Kidney (tissue), 14 donors: Measurements from ENCODE around the gene CFAP92. TPM values are rescaled to one million over a fixed set of nuclear protein-coding genes. Genes with fewer than 3 reads are reported as not detected.

Source experiments
- DNase-seq, 5 donors: peaks; one replicate each; pipeline ENCODE4 v3.0.0-alpha.2; 2013 to 2020
- FAIRE-seq: peaks from 2 replicates; lab custom pipeline; 2012; peaks lifted over from hg19 to GRCh38; lab: Jason Lieb, UNC
- H3K27ac ChIP-seq, 2 donors: one replicate each; pipeline ENCODE4 v1.7.0; 2013; ENCODE audit warnings: low read depth in 2 of 2, low read length in 2 of 2, inconsistent platforms in 1 of 2
- H3K27me3 ChIP-seq: one replicate; pipeline ENCODE4 v1.7.1; 2013; ENCODE audit warnings: low read length, inconsistent platforms; ENCODE audit not compliant: control insufficient read depth, insufficient read depth
- H3K36me3 ChIP-seq, 3 donors: one replicate each; pipeline versions ENCODE4 v1.7.0 to v1.7.1; 2013; ENCODE audit warnings: low read length in 3 of 3, control low read depth in 1 of 3, inconsistent platforms in 1 of 3; ENCODE audit not compliant: insufficient read depth in 3 of 3, control insufficient read depth in 2 of 3
- H3K4me1 ChIP-seq, 3 donors: one replicate each; pipeline versions ENCODE4 v1.7.0 to v1.7.1; 2013; ENCODE audit warnings: low read length in 3 of 3, inconsistent platforms in 1 of 3, low read depth in 1 of 3; ENCODE audit not compliant: control insufficient read depth in 2 of 3, insufficient read depth in 2 of 3
- H3K4me3 ChIP-seq, 3 donors: one replicate each; pipeline versions ENCODE4 v1.7.0 to v1.8.1; 2013; ENCODE audit warnings: low read length in 3 of 3, control low read depth in 1 of 3, inconsistent platforms in 1 of 3
- H3K9ac ChIP-seq, 3 donors: one replicate each; pipeline versions ENCODE4 v1.7.0 to v1.7.1; 2013; ENCODE audit warnings: low read length in 3 of 3, control low read depth in 1 of 3, inconsistent platforms in 1 of 3
- H3K9me3 ChIP-seq, 3 donors: one replicate each; pipeline versions ENCODE4 v1.7.0 to v1.7.1; 2013; ENCODE audit warnings: low read length in 3 of 3, control low read depth in 1 of 3, inconsistent platforms in 1 of 3; ENCODE audit not compliant: control insufficient read depth in 2 of 3, insufficient read depth in 1 of 3
- CTCF ChIP-seq: IDR thresholded peaks from 3 replicates; pipeline ENCODE4 v1.5.1; 2012; ENCODE audit warnings: mild to moderate bottlenecking, moderate library complexity, borderline replicate concordance; ENCODE audit not compliant: insufficient read depth; ENCODE audit errors: extremely low read depth
- intact Hi-C: fragments of 100-400 bp; cut with DNase I; formaldehyde crosslinking; loops from one replicate; pipeline ENCODE4 v1.11.1; 2022
- polyA plus RNA-seq: library from polyadenylated mRNA; stranded (reverse); fragments of 350-450 nt; fragmentation: Illumina TruSeq; extraction: RNeasy Lipid Tissue Mini Kit (QIAGEN cat#74804); gene quantifications from one replicate; pipeline ENCODE4 v1.2.3, GENCODE V29; 2014; ENCODE audit warnings: low read depth, low replicate concordance; ENCODE audit not compliant: insufficient read depth
- total RNA-seq: library from RNA; stranded (reverse); fragmentation: NEBNext Ultra II Directional; extraction: Animal tissue kit (Norgen Biotek cat#: 25700); gene quantifications from one replicate; pipeline ENCODE4 v1.2.1, GENCODE V29; 2021
- donor health status: control.
- donor health status: control.
- donor health status: control.
- donor health status: control.
- donor health status: control.
- donor health status: DM: yes; HTN: yes; CAD: no.
- donor health status: Normal renal cell carcinoma (clear cell type).

The CFAP92 gene
- total and polyA plus RNA-seq, 2 donors from 2014 or later, result 0.56 to 0.60 TPM

- no peak for TF ChIP-seq CTCF
- no peak overlapping the region for H3K4me3 ChIP-seq
- no peaks in the 10 kb centered on the region for H3K9me3 ChIP-seq
- DNase-seq, result no peak
- no peak overlapping the region for H3K27ac ChIP-seq
- H3K4me1 ChIP-seq, result peaks cover 0 to 4% (median 0%) of the 10 kb centered on the region in 3 donors
- no peak overlapping the region for H3K9ac ChIP-seq
- no peaks in the 10 kb centered on the region for H3K27me3 ChIP-seq
- FAIRE-seq, result no peak
- no peaks in the 10 kb centered on the region for H3K36me3 ChIP-seq
- intact Hi-C loops, result no loop called here
Observed at GRCh38 chr3:128933213-128933921, 60.5 kb downstream of the CFAP92 start.

GRCh38 chr3:128932516-128933212 lies 61.2 kb downstream of the CFAP92 start:
- Histone ChIP-seq H3K4me1 (peaks cover 0 to 4% (median 0%) of the 10 kb centered on the region in 3 donors), H3K9me3 (no peaks in the 10 kb centered on the region), H3K4me3 (no peak overlapping the region), H3K27ac (no peak overlapping the region), H3K9ac (no peak overlapping the region), H3K27me3 (no peaks in the 10 kb centered on the region), H3K36me3 (no peaks in the 10 kb centered on the region)
- no peak for FAIRE-seq
- intact Hi-C loops, result no loop called here
- DNase-seq, result no peak
- TF ChIP-seq CTCF, result no peak

- H3K27ac ChIP-seq, result no peak overlapping the region
- H3K9me3 ChIP-seq, result peaks cover 0 to 2% (median 0%) of the 10 kb centered on the region in 3 donors
- DNase-seq (no peak), FAIRE-seq (no peak)
- no peaks in the 10 kb centered on the region for H3K27me3 ChIP-seq
- no peak for TF ChIP-seq CTCF
- H3K9ac ChIP-seq, result no peak overlapping the region
- H3K36me3 ChIP-seq, result no peaks in the 10 kb centered on the region
- no peak overlapping the region for H3K4me3 ChIP-seq
- peaks cover 0 to 4% (median 0%) of the 10 kb centered on the region in 3 donors for H3K4me1 ChIP-seq
- intact Hi-C loops, result no loop called here
Observed at GRCh38 chr3:128931046-128931445, 62.8 kb downstream of the CFAP92 start.
